Ishikawa (cell line): Measurements from ENCODE around the gene SERPINA10.

Experiments used
- CEBPB ChIP-seq: IDR thresholded peaks from 2 replicates; pipeline ENCODE4 v1.6.1; 2012
- CREB1 ChIP-seq: IDR thresholded peaks from 2 replicates; pipeline ENCODE4 v1.6.1; 2012; ENCODE audit warnings: low read depth
- EGR1 ChIP-seq: IDR thresholded peaks from 2 replicates; pipeline ENCODE4 v1.6.1; 2012
- EP300 ChIP-seq: IDR thresholded peaks from 2 replicates; pipeline ENCODE4 v1.6.1; 2012; ENCODE audit warnings: borderline replicate concordance
- FOXM1 ChIP-seq: IDR thresholded peaks from 2 replicates; pipeline ENCODE4 v1.6.1; 2012; ENCODE audit warnings: low read depth, borderline replicate concordance
- NFIC ChIP-seq: IDR thresholded peaks from 2 replicates; pipeline ENCODE4 v1.6.1; 2012
- RAD21 ChIP-seq: IDR thresholded peaks from 2 replicates; pipeline ENCODE4 v1.6.1; 2012; ENCODE audit warnings: low read depth
- REST ChIP-seq: IDR thresholded peaks from 2 replicates; pipeline ENCODE4 v1.6.1; 2012; ENCODE audit warnings: low read depth, mild to moderate bottlenecking
- TAF1 ChIP-seq: IDR thresholded peaks from 2 replicates; pipeline ENCODE4 v1.6.1; 2012; ENCODE audit warnings: low read depth, mild to moderate bottlenecking
- TCF12 ChIP-seq: IDR thresholded peaks from 2 replicates; pipeline ENCODE4 v1.6.1; 2012; ENCODE audit warnings: low read depth
- TEAD4 ChIP-seq: IDR thresholded peaks from 2 replicates; pipeline ENCODE4 v1.6.1; 2012
- USF1 ChIP-seq: IDR thresholded peaks from 2 replicates; pipeline ENCODE4 v1.6.1; 2012
- YY1 ChIP-seq: IDR thresholded peaks from 2 replicates; pipeline ENCODE4 v1.6.1; 2012; ENCODE audit warnings: low read depth
- TF ChIP-seq, protein P1 (sequence below): IDR thresholded peaks from 2 replicates; pipeline ENCODE4 v1.6.1; 2012

GRCh38 chr14:94310248-94310647 lies 17.2 kb upstream of the SERPINA10 start:
- TF ChIP-seq REST = no peak
- TF ChIP-seq TCF12 = no peak
- no peak for TF ChIP-seq YY1
- TF ChIP-seq TAF1 = no peak
- no peak for TF ChIP-seq RAD21
- TF ChIP-seq TEAD4 = no peak
- TF ChIP-seq CREB1 = no peak
- TF ChIP-seq CEBPB = no peak
- TF ChIP-seq FOXM1 = no peak
- TF ChIP-seq, protein P1, sequence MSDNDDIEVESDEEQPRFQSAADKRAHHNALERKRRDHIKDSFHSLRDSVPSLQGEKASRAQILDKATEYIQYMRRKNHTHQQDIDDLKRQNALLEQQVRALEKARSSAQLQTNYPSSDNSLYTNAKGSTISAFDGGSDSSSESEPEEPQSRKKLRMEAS = no peak
- no peak for TF ChIP-seq NFIC
- no peak for TF ChIP-seq EGR1
- TF ChIP-seq USF1 = no peak
- TF ChIP-seq EP300 = no peak
